Measurements from ENCODE around the gene GATM.
"Not testable (repeated sequence)": the region's sequence is repeated elsewhere in the genome, so short reads cannot be mapped to it uniquely, and the experiment has no call there.

Gene GATM

DNA sequence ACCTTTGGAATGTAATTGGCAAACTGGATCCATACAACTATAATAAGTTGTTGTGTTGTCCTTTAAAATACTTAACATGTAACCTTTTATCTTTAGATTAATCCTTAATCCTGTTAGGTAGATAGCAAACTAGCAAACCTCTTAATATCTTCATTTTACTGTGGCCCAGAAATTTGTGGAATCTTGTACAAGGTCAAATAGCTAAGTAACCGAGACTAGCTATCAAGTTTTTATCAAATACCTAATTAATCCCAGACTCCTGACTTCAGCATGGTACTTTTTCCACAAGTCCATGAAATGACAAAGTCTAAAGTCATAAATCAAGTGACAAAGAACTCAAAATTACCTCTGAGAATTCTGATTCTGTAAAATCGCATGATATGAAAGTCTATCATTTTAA is 4.4 kb downstream of the GATM start:
- Histone ChIP-seq H3K9me3 (ENCODE audit: control insufficient read depth, low read length) (no peaks in the 10 kb centered on the region), H3K36me3 (ENCODE audit: control insufficient read depth, insufficient read depth, low read length) (no peaks in the 10 kb centered on the region), H3K9ac (no peak overlapping the region), H3K27ac (no peak overlapping the region), H2AFZ (no peak overlapping the region), H3K79me2 (no peaks in the 10 kb centered on the region), H3K4me3 (ENCODE audit: low read depth, low read length) (no peak overlapping the region), H3K27me3 (ENCODE audit: control insufficient read depth, insufficient read depth, low read length) (no peaks in the 10 kb centered on the region), H3K4me1 (no peaks in the 10 kb centered on the region), H3K4me2 (ENCODE audit: low read length) (no peak overlapping the region)
- TF ChIP-seq, protein P1, sequence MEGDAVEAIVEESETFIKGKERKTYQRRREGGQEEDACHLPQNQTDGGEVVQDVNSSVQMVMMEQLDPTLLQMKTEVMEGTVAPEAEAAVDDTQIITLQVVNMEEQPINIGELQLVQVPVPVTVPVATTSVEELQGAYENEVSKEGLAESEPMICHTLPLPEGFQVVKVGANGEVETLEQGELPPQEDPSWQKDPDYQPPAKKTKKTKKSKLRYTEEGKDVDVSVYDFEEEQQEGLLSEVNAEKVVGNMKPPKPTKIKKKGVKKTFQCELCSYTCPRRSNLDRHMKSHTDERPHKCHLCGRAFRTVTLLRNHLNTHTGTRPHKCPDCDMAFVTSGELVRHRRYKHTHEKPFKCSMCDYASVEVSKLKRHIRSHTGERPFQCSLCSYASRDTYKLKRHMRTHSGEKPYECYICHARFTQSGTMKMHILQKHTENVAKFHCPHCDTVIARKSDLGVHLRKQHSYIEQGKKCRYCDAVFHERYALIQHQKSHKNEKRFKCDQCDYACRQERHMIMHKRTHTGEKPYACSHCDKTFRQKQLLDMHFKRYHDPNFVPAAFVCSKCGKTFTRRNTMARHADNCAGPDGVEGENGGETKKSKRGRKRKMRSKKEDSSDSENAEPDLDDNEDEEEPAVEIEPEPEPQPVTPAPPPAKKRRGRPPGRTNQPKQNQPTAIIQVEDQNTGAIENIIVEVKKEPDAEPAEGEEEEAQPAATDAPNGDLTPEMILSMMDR (IDR thresholded peaks at IDR 0.05) = no peak

DNA sequence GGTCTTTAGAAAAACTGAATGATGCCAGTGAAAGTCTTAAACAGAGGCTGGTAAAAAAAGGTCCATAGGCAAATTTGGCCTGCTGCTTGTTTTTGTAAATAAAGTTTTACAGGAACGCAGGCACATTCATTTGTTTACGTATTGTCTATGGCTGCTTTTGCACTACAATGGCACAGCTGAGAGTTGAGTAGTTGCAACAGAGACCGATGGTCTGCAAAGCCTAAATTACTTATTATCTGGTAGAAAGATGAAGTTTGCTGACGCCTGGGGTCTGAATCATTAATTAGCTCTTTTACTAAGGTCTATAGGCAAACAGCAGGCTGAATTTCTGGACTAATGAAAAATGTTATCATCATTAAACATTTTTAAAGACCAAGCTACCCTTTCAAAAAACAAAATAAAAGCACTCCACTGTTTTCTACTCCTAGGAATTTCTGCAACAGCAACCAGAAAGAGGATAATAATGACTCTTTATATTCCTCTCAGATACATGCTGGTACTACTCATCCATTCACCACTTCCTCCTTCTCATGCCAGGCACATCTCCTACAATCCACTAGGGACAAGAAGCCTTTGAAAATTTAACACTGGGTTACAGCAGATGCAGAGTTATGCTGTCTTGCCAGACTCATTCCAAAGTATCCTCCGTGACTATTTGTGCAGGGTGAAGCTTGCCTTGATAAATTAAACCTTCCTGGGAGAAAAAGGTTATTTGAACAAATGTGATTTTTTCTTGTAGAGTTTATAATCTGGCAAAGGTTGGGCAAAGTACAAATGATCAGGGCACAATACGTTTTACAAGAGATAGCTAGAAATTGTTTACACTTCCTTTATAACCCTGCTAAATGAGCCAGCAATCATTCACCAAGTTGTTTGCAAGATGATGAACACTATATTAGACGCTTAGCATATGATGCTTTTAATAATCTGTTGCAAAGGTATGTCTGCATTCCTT is 6.0 kb downstream of the GATM start:
- no peaks in the 10 kb centered on the region for H3K9me3 ChIP-seq (ENCODE audit: control insufficient read depth, low read length)
- no peak overlapping the region for H2AFZ ChIP-seq
- H3K9ac ChIP-seq = no peak overlapping the region
- H3K4me3 ChIP-seq (ENCODE audit: low read depth, low read length) = no peak overlapping the region
- H3K27me3 ChIP-seq (ENCODE audit: control insufficient read depth, insufficient read depth, low read length) = no peaks in the 10 kb centered on the region
- no peaks in the 10 kb centered on the region for H3K36me3 ChIP-seq (ENCODE audit: control insufficient read depth, insufficient read depth, low read length)
- H3K79me2 ChIP-seq = no peaks in the 10 kb centered on the region
- no peak overlapping the region for H3K4me2 ChIP-seq (ENCODE audit: low read length)
- TF ChIP-seq, protein P1 (IDR thresholded peaks at IDR 0.05) = no peak
- no peaks in the 10 kb centered on the region for H3K4me1 ChIP-seq
- H3K27ac ChIP-seq = no peak overlapping the region

DNA sequence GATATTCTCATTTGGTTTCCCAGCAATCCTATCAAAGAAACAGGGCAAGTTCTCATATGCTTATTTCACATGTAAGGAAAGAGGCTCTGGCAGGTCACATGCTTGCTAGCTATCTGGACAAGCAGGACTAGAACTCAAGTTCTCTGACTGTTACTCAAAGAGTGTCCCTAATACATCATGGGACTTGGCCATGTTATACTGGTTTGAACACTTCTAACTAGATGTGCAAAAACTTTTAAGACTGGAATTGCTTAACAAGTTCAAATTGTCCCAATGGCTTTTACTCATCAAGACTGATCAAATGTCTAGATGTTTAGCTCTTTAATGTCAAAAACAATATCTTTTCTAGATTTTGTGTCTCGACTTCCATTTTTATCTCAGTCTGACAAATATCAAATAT is 6.8 kb downstream of the GATM start:
- no peaks in the 10 kb centered on the region for H3K79me2 ChIP-seq
- H3K9me3 ChIP-seq (ENCODE audit: control insufficient read depth, low read length) = no peaks in the 10 kb centered on the region
- H3K4me1 ChIP-seq = no peaks in the 10 kb centered on the region
- no peak overlapping the region for H3K4me3 ChIP-seq (ENCODE audit: low read depth, low read length)
- no peak overlapping the region for H3K9ac ChIP-seq
- no peak overlapping the region for H3K27ac ChIP-seq
- TF ChIP-seq, protein P1 (IDR thresholded peaks at IDR 0.05) = no peak
- no peaks in the 10 kb centered on the region for H3K36me3 ChIP-seq (ENCODE audit: control insufficient read depth, insufficient read depth, low read length)
- no peaks in the 10 kb centered on the region for H3K27me3 ChIP-seq (ENCODE audit: control insufficient read depth, insufficient read depth, low read length)
- H3K4me2 ChIP-seq (ENCODE audit: low read length) = no peak overlapping the region
- H2AFZ ChIP-seq = no peak overlapping the region

- H3K4me2 ChIP-seq (ENCODE audit: low read length); H3K4me1 ChIP-seq; H3K27ac ChIP-seq; H3K9ac ChIP-seq; H3K4me3 ChIP-seq (ENCODE audit: low read depth, low read length); H3K27me3 ChIP-seq (ENCODE audit: control insufficient read depth, insufficient read depth, low read length); H3K36me3 ChIP-seq (ENCODE audit: control insufficient read depth, insufficient read depth, low read length); H3K79me2 ChIP-seq; H2AFZ ChIP-seq; H3K9me3 ChIP-seq (ENCODE audit: control insufficient read depth, low read length): not testable (repeated sequence)
These were observed 8.3 kb downstream of the GATM start for GRCh38 chr15:45370042-45370441.

DNA sequence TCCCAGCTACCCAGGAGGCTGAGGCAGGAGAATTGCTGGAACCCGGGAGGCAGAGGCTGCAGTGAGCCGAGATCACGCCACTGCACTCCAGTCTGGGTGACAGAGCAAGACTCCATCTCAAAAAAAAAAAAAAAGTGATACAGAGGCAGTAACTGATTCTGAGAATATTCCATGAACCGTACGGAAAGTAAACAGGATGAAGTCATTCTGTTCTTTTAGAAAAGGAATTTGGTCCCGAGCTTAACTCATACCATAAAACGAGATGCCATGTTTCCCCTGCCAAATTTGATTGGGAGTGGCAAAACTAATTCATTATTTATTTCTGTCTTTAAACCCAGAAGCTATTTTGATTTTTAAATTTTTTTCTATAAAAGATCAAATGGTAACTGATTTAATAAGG is 11.1 kb downstream of the GATM start:
- H3K36me3 ChIP-seq (ENCODE audit: control insufficient read depth, insufficient read depth, low read length); H3K79me2 ChIP-seq; H3K27me3 ChIP-seq (ENCODE audit: control insufficient read depth, insufficient read depth, low read length); H3K4me3 ChIP-seq (ENCODE audit: low read depth, low read length); H3K27ac ChIP-seq; H3K9ac ChIP-seq; H3K4me1 ChIP-seq; H3K9me3 ChIP-seq (ENCODE audit: control insufficient read depth, low read length); H3K4me2 ChIP-seq (ENCODE audit: low read length); H2AFZ ChIP-seq: not testable (repeated sequence)
